GM21528 (cell line): ENCODE results near the gene CGNL1.

Source experiments
- ATAC-seq: cut with Tn5 transposase; IDR thresholded peaks from one replicate; pipeline ENCODE4 v1.9.1; 2021; ENCODE audit warnings: mild to moderate bottlenecking, moderate library complexity; ENCODE audit not compliant: unreplicated experiment, low FRiP score

CGNL1 gene

DNA sequence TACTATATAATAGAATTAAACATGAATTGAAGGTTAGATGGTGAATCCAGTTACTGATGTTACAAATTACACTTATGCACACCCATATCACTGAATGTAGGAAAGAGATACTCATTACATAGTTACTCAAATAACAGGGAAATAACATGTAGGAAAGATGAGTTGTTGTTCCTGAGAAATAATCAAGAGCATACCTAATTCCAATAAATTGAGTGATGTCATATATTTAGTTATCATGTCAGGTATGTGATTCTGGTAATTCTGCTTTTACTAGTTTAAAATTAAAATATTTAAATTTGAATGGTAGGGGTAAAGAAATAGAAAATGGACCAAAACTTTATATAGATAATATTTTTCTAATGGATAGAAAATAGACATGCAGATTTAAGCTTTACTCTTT lies 112.8 kb downstream of the CGNL1 start:
- no peak for ATAC-seq

DNA sequence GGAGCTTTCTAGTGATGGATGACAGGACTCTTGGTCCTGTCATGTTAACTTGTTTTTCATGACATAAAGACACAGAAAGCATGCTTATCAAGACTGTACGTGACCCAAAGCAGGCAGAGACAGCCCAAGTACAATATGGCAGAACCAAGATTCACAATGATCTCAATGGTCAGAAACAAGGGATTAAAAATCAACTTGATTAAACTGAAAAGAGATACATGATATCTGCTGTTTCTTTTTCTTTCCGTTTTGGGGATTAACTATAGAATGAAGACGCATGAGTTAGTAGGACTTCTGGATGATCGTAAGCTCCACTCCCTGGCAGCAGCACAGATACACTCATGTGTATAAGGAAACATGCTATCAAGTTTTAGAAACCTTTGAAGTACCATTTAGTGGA lies 117.0 kb downstream of the CGNL1 start:
- ATAC-seq, result no peak

DNA sequence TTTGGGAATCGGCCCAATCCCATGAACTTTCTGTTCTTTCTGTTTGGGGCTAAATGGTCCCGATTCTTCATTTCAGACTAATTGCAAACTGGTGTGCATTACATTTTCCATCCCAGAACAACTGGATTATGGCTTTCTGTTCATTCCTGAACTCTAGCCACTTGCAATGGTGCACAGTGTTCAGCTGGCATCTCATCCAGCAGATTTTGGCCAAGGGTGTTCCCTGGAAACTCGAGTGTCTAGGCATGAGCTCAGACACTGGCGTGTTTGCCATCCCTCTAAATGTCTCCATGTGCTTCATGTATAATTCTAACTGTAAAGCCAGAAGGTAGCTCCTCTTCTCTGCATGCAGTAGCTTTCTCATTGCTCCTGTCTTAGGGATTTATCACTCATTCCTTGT lies 118.3 kb downstream of the CGNL1 start:
- no peak for ATAC-seq

DNA sequence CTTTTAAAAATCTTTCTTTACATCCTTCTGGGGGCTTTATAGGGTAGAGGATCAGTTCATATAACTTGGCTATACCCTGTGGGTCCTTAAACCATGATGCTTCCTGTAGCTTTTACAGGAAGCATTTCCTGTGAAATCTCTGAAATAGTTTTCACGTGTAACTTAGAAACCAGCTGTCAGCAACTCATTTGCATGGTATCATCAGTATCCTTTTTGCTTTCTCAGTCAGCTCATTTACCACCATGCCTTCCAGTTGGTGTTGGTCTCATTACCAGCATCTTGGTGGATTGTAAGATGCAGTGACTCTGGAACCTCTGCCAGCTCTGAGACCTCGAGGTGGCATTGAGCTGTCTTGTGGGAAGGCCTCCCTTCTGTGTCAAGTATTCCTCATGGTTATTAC lies 118.7 kb downstream of the CGNL1 start:
- ATAC-seq, result no peak

DNA sequence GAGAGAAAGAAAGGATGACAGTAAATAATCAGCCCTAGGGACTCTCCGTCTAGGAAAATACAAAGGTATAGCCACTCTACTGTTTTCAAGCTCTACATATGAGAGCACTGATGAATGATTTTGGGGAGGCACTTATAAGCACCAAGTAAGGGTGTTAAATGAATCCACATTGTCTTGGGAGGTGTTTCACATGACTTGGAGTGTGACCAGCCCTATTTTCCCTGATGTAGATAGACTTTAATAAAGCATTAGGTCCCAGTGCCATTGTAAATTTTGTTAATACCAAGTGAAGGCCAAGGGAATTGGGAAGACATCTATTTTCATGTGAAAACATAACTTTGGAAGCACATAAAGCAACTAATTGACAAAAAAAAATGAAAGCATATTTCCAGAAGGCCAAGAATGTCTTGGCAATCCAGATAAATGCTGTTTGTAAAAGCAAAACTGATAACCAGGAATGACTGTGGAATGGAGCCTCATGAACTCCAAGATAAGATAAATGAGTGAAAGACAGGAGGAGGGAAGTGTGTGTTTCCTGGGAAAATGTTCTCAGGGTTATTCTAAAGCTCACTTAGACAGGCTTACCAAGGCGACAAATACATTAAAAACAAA lies 119.4 kb downstream of the CGNL1 start:
- no peak for ATAC-seq

DNA sequence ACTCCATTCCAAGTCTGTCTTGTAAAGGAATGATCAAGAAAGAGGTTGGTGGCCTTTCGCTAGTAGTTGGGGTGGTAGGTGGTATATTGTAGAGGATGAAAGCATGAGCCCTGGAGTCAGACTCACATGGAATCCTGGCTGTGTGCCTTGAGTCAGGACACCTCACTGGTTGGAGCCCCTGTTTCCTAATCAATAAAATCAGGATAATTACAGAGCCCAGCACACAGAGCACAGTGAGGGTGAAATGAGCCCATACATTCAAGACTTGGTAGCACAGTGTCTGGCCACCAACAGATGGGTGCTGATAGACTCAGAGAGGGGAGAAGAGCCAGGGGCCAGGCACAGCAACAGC lies 120.3 kb downstream of the CGNL1 start:
- ATAC-seq, result no peak

DNA sequence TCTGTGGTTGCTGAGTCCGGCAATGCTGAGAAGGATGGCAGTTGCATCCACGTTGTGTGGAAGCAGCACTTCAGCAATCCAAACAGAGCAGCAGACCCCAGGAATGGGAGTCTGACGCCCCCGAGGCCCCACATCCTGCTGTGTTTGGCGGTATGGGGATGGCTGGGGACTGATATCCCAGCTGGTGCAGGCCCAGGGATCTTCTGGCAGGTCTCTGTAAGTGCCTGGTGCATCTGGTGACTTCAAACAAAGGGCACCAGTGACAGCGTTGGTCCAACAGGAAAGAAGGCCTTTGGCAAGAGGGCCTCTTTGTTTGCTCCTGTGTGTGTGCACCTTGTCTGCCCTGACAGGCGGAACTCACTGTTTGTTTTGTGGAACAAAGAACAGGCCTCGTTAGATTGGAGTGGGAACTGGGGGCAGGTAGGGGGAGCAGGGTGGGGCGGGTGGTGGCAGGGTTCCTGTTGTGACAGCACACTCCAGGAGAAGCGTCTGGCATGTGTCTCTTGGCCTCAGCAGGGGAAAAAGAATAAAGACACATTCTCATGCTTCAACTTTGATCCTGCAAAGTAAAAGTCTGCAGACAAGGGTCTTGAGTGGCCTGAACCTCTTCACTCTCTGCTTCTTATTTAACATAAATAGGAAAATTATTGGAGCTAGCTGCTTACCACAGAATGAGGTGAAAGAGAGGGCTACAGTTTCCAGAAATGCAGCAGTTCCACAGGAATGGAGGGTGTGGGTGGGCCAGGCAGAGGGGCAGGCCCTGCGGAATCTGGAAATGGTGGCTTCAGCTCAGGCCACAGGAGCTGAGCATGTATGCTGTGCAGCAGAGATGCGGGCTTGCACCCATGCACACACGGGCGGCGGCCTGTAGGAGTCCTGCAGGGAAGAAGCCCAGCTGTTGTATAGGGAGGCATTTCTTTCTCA lies 120.9 kb downstream of the CGNL1 start:
- no peak for ATAC-seq

DNA sequence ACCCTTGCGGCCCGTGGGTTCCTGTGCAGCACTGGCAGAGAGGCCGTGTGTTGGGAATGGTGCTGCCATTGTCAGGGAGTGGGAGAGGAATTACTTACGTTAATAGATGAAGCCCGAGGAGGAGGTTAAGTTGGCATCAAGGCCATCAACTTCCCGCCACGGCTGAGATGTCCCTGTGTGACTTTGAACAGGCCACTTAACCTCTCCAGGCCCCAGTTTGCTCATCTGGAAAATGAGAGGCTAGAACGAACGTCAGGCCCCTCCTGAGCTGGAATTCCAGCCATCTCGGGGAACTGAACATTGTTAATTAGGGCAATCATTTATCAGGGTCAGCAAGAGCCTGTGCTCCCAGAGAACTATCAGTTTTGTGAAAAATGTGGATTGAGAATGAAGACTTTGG lies 124.0 kb downstream of the CGNL1 start:
- ATAC-seq, result no peak

DNA sequence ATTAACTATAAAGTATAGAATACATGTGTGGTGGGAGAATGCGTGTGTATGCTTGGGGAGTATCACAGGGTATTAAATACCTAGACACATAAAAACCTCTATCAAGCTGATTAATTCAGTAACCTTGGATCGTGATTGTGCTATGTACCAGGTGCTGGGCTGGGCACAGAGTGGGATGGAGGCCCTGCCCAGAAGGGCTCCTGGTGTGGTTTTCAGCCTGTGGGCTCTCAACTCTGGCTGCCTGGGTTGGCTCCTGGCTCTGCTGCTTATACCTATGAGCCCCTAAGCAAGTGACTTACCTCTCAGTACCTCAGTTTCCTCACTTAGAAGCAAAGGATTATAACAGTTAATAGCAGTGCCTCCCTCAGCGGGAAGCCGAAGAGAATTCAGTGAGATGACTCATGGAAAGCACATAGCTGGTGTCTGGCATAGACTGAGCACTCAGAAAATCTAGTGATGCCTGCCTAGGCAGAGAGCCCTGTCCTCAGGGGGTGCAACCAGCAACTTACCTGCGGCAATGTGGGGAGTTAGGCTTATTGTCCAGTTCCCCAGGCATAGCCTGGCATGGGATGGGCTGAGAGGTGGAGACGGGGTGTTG lies 124.8 kb downstream of the CGNL1 start:
- no peak for ATAC-seq

DNA sequence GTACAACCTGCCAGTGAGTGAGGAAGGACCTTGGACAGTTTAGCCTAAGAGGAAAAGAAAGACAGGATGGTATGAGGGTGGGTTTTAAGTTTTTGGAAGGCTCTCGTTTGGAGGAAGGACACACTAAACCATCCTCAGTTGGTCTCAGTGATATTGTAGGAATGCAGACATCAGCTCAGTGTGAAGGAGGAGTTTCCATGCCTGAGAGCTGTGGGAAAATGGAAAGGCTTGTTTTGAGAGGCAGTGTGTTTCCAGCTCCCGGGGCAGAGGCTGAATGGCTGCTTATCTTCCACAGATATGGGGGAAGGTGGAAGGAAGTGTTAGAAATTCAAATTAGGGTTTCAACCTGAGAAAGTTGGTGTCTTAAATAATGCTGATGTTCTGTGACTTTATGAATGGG lies 125.8 kb downstream of the CGNL1 start:
- ATAC-seq, result no peak

DNA sequence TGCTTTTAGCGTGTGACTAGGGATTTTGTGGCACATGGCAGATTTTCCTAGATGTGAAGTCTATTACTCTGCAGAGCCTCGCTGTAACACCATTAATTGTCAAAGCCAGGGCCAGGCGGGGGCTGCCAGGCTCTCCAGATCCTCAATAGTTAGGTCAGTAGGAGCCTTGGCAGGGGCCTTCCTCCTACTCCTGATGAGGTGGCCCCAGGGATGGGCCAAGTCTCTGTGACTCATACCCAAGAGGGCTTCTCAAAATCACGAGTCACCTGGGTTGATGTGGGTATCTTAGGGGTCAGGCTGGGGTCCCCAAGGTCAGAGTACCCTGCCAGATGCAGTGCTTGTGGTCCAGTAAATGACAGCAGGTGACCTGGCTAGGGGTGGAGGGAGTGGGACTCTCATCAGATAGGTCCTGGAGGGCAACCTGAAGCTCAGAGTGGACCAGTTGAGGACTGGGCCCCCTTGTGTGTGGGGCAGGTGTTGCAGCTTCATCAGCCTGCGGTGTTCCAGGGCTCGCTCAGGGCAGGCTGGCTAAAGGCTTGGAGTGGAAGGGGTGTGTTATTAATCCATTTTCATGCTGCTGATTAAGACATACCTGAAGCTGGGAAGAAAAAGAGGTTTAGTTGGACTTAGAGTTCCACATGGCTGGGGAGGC lies 126.9 kb downstream of the CGNL1 start:
- ATAC-seq, result no peak

DNA sequence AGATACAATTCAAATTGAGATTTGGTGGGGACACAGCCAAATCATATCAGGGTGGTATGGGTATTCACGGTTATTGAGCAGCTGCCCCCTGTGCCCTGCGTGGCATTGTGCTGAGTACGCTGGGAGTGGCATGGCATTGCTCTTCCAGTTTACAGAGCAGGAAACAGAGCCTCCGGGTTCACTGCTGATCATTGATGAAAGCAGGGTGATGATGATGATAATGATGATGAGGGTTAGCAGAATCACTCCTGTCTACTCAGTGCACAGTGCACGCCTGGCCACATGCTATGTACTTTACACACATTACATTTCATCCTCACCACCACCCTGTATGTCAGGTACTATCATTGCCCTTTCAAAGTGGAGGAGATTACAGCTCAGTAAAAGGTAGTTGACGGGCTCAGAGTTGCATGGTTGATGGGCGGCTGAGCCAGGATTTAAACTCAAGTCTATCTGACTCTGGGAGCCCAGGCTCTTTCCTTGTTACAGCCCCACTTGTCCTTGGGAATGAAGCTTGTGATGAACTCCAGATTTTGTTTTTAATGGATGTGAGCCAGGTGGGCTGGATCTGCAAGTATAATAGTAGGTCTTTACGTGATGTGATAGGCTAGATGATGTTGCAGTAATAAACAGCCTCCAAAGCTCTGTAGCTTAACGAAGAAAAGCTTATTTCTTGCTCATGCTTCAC lies 127.8 kb downstream of the CGNL1 start:
- ATAC-seq, result no peak

DNA sequence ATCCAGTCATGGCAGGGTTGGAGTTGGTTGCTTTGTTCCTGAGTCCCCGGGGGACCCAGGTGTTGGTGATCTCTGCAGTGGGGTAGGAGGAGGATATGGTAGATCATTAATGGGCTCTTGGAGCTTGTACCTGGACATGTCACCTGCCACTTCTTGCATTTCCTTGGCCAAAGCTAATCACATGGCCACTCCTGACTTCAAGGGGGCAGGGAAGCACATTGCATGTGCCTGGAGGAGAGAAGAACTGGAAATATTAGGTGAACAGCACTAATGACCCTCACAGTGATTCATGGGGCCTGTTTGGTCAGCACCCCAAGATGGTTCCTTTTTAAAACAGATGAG lies 128.3 kb downstream of the CGNL1 start:
- no peak for ATAC-seq

DNA sequence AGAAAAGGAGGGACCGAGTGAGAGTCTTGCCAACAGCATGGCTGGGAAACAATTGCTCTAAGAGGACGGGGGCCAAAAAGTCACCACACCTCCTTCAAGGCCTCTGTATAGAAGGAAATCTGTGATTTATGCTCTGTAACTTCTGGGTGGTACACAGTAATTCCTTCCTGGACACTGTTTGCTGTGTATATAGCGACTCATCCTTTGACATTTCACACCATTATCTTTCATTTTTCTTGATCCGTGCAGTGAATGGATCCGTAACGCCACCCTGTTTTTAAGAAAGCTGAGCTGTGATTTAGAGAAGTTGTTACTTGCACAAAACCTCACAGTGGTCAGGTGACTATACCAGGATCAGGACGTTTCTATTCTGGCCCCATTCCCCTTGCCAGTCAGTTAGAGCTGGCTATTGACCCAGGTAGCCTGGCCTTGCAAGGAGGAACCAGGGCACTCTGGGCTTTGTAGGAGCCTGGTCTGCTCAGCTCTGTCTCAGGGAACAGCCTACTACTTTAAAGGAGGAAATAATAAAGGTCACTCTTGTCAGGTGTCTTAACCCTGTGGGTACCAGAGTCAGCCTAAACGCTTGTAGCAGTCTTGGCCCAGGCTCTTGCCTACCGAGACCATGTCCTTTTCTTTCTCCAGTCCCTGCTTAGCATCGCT lies 128.9 kb downstream of the CGNL1 start:
- no peak for ATAC-seq

DNA sequence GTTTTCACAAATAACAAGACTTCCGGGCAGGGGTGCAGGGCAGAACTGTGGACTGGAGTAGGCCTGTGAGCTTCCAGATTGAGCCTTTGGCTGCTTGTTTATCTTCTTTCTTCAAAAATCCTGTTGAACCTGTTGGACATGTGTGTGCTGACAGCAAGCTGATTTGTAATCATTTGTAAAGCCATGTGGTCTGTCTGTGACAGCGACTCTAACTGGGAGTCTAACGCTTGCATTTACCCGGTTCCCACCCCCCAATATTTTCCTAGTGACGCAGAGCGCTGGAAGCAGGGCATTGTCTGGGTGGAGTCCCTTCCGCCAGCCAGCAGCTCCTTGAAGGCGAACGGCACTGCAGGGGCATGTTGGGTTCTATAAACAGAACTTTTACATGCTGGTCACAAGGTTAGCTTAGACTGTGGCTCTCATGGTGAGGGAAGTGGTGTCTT lies 129.7 kb downstream of the CGNL1 start:
- no peak for ATAC-seq

DNA sequence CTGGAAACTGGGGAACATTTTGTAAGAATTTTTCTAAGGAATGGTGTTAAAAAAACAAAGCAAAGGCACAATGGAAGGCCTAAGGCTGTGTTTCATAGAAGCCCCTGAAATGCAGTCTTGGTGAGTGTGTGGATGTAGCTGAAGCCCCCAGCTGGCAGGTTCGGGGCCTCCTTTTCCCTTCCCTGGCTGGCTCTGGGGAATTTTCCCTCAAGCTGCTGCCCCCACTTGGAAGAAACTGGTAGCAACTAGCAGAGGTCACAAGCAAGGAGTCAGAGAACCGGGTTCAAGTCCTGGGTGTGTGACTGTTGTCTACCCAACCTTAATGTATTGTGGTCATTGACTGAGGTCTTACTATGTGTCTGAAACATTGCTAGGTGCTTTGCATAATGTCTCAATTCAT lies 130.1 kb downstream of the CGNL1 start:
- no peak for ATAC-seq

DNA sequence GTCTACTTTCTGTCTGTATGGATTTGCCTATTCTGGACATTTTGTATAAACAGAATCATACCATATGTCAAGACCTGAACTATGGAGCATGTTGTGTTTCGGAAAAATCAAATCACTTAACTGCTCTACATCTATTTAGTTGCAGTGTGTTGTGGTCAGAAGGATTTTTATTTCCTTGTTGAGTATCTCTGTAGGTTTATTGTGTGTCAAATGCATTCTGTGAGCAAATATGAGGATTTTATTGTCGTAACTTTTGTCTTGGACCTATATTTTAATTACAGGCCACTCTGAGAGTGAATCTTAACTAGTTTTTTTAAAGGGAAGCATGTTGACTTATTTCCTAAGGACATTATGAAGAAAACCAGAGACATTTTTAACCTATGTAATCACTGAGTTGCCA lies 130.8 kb downstream of the CGNL1 start:
- no peak for ATAC-seq

DNA sequence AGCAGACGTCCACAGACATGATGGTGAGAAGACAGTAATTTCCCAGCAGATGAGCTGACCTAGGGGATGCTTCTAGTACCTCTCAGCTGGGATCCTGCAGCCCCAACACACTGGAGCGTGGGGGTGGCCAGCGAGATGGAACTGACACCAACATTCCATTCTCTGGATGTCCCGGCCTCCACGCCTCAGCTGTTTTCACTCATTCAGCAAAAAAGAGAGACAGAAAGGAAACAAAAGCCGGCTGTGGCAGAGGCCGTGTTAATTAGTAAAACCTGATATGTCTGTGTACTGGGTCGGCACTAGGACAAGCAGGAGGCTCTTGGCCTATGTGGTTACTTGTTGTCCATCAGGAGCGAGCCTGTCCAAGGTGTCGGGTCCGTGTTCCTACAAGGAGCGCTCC lies 132.8 kb downstream of the CGNL1 start:
- no peak for ATAC-seq

DNA sequence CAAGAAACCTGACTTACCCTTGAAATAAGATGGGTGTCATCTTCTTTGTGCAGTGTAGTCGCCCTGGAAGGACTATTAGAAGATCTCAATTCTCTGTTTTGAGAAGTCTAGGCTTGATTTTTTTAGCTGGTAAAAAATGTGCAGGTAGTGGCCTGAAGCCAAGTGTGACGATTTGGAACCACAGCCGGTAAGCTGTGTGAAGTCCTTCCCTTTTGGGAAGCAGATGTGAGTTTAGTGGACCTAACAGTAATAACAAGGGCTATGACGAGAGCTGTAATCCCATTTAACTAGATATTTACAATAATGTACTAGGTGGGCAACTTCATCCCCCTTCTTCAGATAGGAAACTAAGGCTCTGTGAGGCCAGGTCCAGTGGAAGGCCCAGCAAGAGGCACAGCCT lies 133.7 kb downstream of the CGNL1 start:
- ATAC-seq, result no peak

DNA sequence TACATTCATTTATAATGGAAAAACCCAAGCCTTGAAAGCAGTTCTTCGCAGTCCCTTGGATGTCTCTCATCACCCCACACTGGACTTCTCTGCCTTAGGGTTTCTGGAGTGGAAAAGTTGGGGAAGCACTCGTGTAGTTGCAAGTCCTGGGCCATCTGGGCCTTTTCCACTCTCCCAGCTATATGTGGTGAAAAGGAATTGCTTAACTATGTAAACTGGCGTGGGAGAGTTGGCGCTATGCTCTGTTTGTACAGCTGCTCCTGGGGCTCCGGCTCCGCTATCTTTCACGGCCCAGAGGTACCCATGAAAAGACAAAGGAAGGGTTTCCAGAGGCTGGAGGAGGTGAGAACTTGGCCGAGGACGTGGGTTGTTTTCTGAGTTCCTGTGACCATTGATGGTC lies 134.3 kb downstream of the CGNL1 start:
- ATAC-seq, result no peak
